Upper lobe of left lung (tissue), 6 donors: Measurements from ENCODE around the gene WDPCP. TPM values are rescaled to one million over a fixed set of nuclear protein-coding genes. Genes with fewer than 3 reads are reported as not detected.
"Not testable (repeated sequence)": the region's sequence is repeated elsewhere in the genome, so short reads cannot be mapped to it uniquely, and the experiment has no call there.

Experiments
- ATAC-seq, 2 donors: fragments of 200-7000 bp; cut with Tn5 transposase; one replicate each; pipeline ENCODE4 v1.9.1; 2022; ENCODE audit warnings: mild to moderate bottlenecking in 2 of 2, moderate library complexity in 2 of 2; ENCODE audit not compliant: low FRiP score in 2 of 2
- DNase-seq, 2 donors: peaks; one replicate each; pipeline ENCODE4 v3.0.0-alpha.2; 2019 to 2020
- H3K27ac ChIP-seq, 4 donors: fragments of 200-600 bp; sonication (generic); one replicate each; pipeline ENCODE4 v1.5.1; 2016 to 2019
- H3K27me3 ChIP-seq, 4 donors: fragments of 200-600 bp; sonication (generic); one replicate each; pipeline ENCODE4 v1.5.1; 2017 to 2019
- H3K36me3 ChIP-seq, 4 donors: fragments of 200-600 bp; sonication (generic); one replicate each; pipeline ENCODE4 v1.5.1; 2016 to 2019
- H3K4me1 ChIP-seq, 4 donors: fragments of 200-600 bp; sonication (generic); one replicate each; pipeline ENCODE4 v1.5.1; 2018 to 2019
- H3K4me3 ChIP-seq, 4 donors: fragments of 200-600 bp; sonication (generic); one replicate each; pipeline ENCODE4 v1.5.1; 2017 to 2019; ENCODE audit warnings: mild to moderate bottlenecking in 2 of 4, moderate library complexity in 1 of 4
- H3K9me3 ChIP-seq, 4 donors: fragments of 200-600 bp; sonication (generic); one replicate each; pipeline ENCODE4 v1.5.1; 2018 to 2019
- CTCF ChIP-seq, 6 experiments: fragments of 450-650 bp in 4 of 6; fragments of 200-600 bp in 2 of 6; sonication (generic) in 2 of 6; IDR thresholded peaks; one replicate each; pipeline ENCODE4 v1.5.1; 2016 to 2019; ENCODE audit warnings: antibody characterized with exemption in 6 of 6
- EP300 ChIP-seq, 4 donors: sonication (generic); formaldehyde crosslinking; IDR thresholded peaks; one replicate each; pipeline ENCODE4 v1.5.1; 2017; ENCODE audit warnings: antibody characterized with exemption in 4 of 4, control low read depth in 2 of 4
- POLR2A ChIP-seq, 4 donors: fragments of 450-650 bp; IDR thresholded peaks; one replicate each; pipeline ENCODE4 v1.5.1; 2016 to 2017; ENCODE audit warnings: antibody characterized with exemption in 4 of 4, mild to moderate bottlenecking in 2 of 4
- POLR2AphosphoS5 ChIP-seq, 2 donors: sonication (generic); formaldehyde crosslinking; IDR thresholded peaks; one replicate each; pipeline ENCODE4 v1.5.1; 2017; ENCODE audit warnings: antibody characterized with exemption in 2 of 2
- WGBS, 2 donors: methylation state at CpG; one replicate each; pipeline ENCODE4 v1.1.5; 2017 to 2018; 5-methylcytosine and 5-hydroxymethylcytosine counted together
- total RNA-seq, 6 donors: library from RNA; depleted of rRNA in 4 of 6; stranded (reverse); fragments of >200 nt in 4 of 6; gene quantifications; one replicate each; pipeline versions ENCODE4 v1.1.0 to v1.2.1, GENCODE V29; 2016 to 2021
- donor health status: DM: no; HTN: no; CAD: no; lungs with moderate emphysema.
- donor health status: DM: no; HTN: yes; CAD: no; lungs with severe emphysema.

Gene WDPCP
- total RNA-seq, 6 donors from 2014 or later: 9.3 to 20.8 (median 11.5) TPM

GRCh38 chr2:63576546-63576945 is 11.7 kb downstream of the WDPCP start:
- DNase-seq (no peak), ATAC-seq (no peak)
- no peak overlapping the region for H3K27ac ChIP-seq
- no peaks in the 10 kb centered on the region for H3K36me3 ChIP-seq
- no peaks in the 10 kb centered on the region for H3K27me3 ChIP-seq
- H3K4me3 ChIP-seq: no peak overlapping the region
- no peak for TF ChIP-seq EP300 (IDR thresholded peaks at IDR 0.05)
- TF ChIP-seq POLR2A (IDR thresholded peaks at IDR 0.05): no peak
- TF ChIP-seq POLR2AphosphoS5 (IDR thresholded peaks at IDR 0.05): no peak
- no peak for TF ChIP-seq CTCF (IDR thresholded peaks at IDR 0.05)
- H3K4me1 ChIP-seq: no peaks in the 10 kb centered on the region
- H3K9me3 ChIP-seq: peaks cover 0 to 7% (median 0%) of the 10 kb centered on the region in 4 donors

- ATAC-seq, H3K9me3 ChIP-seq, H3K27ac ChIP-seq, H3K27me3 ChIP-seq, H3K4me1 ChIP-seq, DNase-seq, H3K4me3 ChIP-seq, H3K36me3 ChIP-seq: not testable (repeated sequence)
- 96 to 98% methylated on average over 13 of the region's 13 CpGs for WGBS, 2 donors
Observed at GRCh38 chr2:63573726-63574345, 14.4 kb downstream of the WDPCP start.

- H3K9me3 ChIP-seq, H3K36me3 ChIP-seq, H3K4me3 ChIP-seq, H3K27ac ChIP-seq, H3K4me1 ChIP-seq, DNase-seq, ATAC-seq, H3K27me3 ChIP-seq: not testable (repeated sequence)
- 94 to 95% methylated on average over 3 of the region's 3 CpGs for WGBS, 2 donors
Observed at GRCh38 chr2:63573026-63573425, 15.3 kb downstream of the WDPCP start.

- TF ChIP-seq POLR2AphosphoS5 (IDR thresholded peaks at IDR 0.05): no peak
- no peak for TF ChIP-seq CTCF (IDR thresholded peaks at IDR 0.05)
- no peak for TF ChIP-seq EP300 (IDR thresholded peaks at IDR 0.05)
- TF ChIP-seq POLR2A (IDR thresholded peaks at IDR 0.05): no peak
- ATAC-seq (no peak), DNase-seq (no peak)
- no peaks in the 10 kb centered on the region for H3K36me3 ChIP-seq
- peaks cover 0 to 7% (median 0%) of the 10 kb centered on the region in 4 donors for H3K9me3 ChIP-seq
- no peaks in the 10 kb centered on the region for H3K27me3 ChIP-seq
- no peak overlapping the region for H3K27ac ChIP-seq
- no peak overlapping the region for H3K4me3 ChIP-seq
- H3K4me1 ChIP-seq: no peaks in the 10 kb centered on the region
- WGBS, 2 donors: 86 to 92% methylated on average over 2 of the region's 2 CpGs
Observed at GRCh38 chr2:63572001-63572400, 16.3 kb downstream of the WDPCP start.

GRCh38 chr2:63571291-63571690 is 17.0 kb downstream of the WDPCP start:
- no peaks in the 10 kb centered on the region for H3K27me3 ChIP-seq
- no peak overlapping the region for H3K27ac ChIP-seq
- no peak overlapping the region for H3K4me3 ChIP-seq
- TF ChIP-seq POLR2A (IDR thresholded peaks at IDR 0.05) (no peak), POLR2AphosphoS5 (IDR thresholded peaks at IDR 0.05) (no peak), EP300 (IDR thresholded peaks at IDR 0.05) (no peak), CTCF (IDR thresholded peaks at IDR 0.05) (no peak)
- H3K9me3 ChIP-seq: peaks cover 0 to 7% (median 0%) of the 10 kb centered on the region in 4 donors
- ATAC-seq (no peak), DNase-seq (no peak)
- H3K36me3 ChIP-seq: no peaks in the 10 kb centered on the region
- WGBS, 2 donors: 63 to 72% methylated on average over 2 of the region's 2 CpGs
- no peaks in the 10 kb centered on the region for H3K4me1 ChIP-seq

GRCh38 chr2:63569740-63570139 is 18.5 kb downstream of the WDPCP start:
- Histone ChIP-seq H3K27ac (no peak overlapping the region), H3K9me3 (peaks cover 0 to 7% (median 0%) of the 10 kb centered on the region in 4 donors), H3K36me3 (no peaks in the 10 kb centered on the region), H3K4me3 (no peak overlapping the region), H3K27me3 (no peaks in the 10 kb centered on the region), H3K4me1 (no peaks in the 10 kb centered on the region)
- TF ChIP-seq POLR2A (IDR thresholded peaks at IDR 0.05) (no peak), POLR2AphosphoS5 (IDR thresholded peaks at IDR 0.05) (no peak), CTCF (IDR thresholded peaks at IDR 0.05) (no peak), EP300 (IDR thresholded peaks at IDR 0.05) (no peak)
- no peak for DNase-seq
- no peak for ATAC-seq
